CMK (cell line): ENCODE measurements around the gene TEKT3.

ENCODE experiments used
- DNase-seq: peaks from one replicate; pipeline ENCODE4 v3.0.0-alpha.2; 2010; ENCODE audit warnings: low read depth

Gene TEKT3

DNA sequence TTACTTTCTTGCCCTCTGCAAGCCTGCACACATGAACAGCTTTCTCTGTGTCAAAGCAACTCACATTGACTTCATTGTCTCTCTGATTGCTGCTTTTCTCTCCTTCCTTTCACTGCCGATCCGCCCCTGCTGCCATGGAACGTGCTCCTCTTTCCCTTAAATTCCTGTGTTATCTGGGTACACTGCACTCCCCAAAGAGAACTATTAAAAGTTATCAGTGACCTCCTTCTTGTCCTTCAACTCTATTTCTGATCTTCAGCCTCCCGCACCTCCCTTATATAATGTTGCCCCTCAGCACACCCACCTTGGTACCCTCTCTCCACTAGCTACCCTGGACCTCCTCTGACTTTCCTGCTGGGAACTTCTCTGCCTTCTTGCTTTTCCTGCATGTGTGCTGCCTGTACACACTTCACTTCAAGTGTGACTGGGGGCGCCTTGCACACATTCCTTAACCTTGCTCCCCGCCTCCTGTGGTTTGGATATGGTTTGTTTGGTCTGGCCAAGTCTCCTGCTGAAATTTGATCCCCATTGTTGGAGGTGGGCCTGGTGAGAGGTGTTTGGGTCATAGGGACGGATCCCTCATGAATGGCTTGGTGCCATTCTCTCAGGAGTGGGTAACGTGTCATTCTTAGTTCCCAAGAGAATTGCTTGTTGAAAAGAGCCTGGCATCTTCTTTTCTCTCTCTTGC, 49.6 kb downstream of the TEKT3 start:
- no peak for DNase-seq

DNA sequence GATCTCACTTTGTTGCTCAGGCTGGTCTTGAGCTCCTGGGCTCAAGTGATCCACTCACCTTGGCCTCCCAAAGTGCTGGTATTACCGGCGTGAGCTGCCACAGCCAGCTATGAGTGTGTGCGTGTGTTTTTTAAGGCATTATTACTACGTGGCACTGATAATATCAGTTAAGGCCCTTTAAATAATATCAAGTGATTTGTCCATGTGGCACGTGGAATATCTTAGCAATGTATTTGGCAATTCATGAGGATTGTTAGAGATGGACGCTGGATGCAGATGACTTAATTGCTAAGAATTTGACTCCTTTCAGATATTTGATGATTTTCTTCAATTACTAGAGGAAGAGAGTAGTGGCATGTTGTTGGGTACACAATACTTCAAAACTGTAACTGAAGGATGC, 50.8 kb downstream of the TEKT3 start:
- no peak for DNase-seq

GRCh38 chr17:15289285-15290183, 51.9 kb downstream of the TEKT3 start:
- no peak for DNase-seq

DNA sequence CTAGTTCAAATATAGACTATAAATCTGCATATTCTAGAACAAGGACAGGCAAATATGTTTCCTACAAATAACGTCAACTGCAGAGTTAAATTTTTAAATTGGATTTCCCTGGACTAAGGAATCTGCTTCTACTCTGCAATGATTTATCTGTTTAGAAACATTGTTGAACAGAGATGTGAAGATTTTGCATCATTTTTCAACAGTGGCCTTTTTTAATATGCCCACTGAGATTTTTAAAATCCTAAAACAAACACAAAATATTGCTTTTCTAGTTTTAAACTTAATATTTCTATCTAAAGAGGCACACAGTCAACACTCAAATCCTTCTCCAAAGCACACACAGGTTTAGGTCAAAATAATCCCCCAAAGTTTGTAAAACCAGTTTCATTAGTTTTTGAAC, 52.5 kb downstream of the TEKT3 start:
- no peak for DNase-seq

DNA sequence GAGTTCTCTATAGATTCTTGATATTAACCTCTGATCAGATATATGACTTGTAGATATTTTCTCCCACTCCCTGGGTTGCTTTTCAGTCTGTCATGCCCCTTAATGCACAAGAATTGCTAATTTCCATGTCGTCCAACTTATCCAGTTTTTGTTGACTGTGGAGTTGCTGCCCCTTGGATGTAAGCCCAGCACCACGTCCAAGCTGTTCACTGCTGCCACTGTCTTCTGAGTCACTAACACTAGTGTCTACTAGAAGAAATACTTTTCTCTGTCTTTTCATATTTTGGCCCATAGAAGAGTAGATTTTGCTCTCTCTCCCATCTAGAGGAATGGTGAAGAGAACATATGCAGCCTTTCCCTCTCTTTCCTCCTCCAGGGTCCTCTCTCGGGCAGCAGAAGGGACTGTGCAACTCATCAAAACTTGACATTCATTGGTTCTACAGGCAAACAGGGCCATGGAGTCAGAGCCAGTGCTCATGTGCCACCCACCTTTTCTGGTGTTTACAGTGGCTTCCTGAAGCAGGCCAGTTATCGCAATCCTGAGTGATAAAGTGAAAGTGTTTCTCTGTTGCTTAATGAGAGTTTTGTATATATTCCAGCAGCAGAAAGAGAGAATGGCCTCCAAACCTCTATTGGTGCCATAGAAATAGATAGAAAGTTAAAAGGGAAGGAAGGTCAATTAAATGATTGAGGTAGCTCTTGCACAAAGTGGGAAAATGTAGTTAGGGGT, 53.7 kb downstream of the TEKT3 start:
- DNase-seq, result no peak

DNA sequence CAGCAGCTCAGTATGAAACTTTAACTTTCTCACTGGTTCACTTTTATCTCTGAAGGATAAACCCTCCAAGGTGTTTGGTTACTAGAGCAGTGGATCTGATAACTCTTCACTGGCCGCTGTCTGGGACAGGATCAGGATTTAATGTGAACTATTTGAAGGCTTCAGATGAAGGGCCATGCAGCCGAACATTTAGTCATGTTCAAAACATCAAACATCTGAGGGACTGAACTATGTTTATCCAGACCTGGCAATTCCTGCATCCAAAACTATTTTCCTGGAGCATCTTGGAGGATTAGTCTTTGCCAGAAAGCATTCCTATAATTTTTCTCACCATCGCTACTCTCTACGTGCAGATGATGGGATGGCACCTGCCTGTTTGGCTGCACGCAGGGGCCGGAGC, 55.9 kb downstream of the TEKT3 start:
- no peak for DNase-seq

DNA sequence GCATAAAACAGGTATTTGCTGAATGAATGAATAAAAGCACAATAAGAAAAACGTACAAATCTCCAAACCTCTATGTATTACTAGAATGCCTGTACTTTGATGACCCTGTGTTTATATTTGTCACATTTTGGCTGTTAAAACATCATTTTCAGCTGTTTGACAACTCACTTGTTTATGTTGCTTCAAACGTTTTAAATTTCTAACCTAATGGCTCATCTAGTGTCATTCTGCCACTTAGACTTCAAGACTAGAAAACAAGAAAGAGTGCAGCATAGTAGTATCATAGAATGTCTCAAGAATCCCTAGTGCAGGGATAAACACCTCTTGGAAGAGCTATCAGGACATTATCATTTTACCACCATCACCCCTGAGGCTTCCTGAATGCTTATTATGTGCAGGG, 56.9 kb downstream of the TEKT3 start:
- no peak for DNase-seq

GRCh38 chr17:15284107-15284506, 57.3 kb downstream of the TEKT3 start:
- DNase-seq, result no peak

DNA sequence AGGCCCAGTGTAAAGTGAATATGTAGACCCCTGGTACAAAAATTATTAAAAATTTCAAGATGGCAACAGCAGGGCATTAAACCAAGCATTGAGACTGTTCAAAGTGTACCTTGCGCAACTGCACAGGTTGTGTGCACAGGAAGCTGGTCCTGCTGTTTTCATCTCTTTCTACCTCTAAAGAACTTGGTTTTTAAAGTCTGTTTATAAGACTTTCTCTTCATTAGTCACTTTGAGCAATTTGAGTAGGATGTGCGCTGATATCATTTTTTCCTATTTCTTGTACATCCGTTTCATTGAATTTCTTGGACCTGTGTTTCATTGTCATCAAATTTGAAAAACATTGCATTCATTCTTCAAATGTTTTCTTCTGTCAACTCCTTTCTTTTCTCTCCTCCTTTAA, 59.5 kb downstream of the TEKT3 start:
- no peak for DNase-seq

GRCh38 chr17:15278924-15279477, 62.4 kb downstream of the TEKT3 start:
- DNase-seq, result no peak

DNA sequence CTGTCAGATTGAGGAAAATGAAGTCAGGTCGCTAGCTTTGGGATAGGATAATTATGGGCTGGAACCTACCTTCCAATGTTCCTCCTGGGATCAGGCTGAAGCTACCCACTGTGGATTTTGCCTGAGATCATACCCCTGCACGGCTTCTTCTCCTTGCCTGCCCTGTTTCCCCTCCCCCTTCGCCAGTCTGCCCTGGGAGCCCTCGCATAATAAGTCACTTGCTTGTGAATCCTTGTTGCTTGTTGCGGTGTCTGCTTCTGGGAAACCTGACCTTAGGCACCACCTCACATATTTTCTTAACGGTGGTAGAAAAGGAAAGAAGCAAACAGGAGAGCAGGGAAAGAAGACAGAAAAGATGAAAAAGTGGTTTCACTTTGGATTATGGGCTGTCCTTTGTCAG, 63.0 kb downstream of the TEKT3 start:
- no peak for DNase-seq

DNA sequence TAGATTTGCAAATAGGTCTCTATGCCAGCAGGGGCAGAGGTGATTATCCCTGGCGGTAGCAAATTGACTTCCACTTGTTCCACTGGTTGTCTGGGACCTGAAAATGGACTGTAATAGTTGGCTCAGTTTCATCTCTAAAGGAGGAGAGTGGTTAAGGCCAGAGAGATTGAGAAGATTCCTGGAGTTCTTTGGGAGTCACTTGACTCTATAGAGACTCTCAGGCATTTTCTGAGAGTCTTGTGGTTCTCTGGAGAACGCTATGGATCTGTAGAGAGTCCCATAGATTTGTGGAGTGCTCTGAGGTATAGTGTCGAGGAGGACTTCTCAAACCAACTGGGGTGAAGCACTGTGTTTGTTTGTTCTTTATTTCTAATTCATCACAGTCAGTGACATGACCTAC, 67.4 kb downstream of the TEKT3 start:
- no peak for DNase-seq

DNA sequence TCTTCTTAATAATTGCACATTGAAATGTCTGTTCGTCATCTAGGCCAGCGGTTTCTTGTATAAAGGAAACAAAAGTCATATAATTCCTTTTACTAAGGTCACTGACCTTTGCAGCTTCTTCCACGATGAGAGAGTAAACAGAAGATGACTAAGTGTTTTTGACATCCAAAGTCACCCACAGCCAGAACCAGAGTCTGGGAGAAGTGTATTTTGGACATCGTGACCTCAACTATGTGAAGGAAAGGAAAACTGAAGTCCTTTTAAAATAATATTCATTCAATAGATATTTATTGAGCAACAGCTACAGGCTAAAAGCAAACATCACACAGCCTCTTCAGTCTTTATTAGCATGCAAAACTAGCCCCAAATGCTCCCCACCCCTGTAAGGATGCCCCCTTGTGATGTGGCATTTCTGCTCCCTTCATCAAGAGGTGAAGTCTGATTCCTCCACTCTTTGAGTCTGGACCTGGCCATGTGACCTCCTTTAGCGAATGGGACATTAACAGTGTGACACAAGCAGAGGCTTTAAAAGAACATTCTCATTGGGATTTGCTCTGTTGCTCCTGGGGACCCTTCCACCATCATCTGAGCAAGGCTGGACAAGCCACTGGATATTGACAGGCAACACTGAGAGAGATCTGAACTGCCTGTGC, 68.1 kb downstream of the TEKT3 start:
- DNase-seq, result no peak

DNA sequence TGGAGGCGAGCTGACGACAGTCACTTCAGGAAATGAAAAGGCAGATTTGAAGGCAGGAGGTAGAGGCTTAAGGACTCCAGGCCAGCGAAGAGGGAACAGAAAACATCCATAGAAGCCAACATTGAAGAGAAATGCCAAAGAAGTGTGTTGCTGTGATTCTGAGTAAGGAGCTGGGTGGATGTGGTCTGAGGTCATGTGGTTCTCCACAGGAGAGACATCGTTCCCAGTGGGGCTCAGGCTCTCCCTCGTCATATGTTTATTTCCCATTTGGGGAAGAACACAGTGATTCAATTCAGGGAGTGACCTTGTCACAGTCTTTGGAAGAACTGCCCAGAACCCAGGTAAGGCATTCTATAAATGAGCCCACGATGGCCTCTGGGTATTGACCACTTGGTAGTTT, 69.7 kb downstream of the TEKT3 start:
- no peak for DNase-seq

DNA sequence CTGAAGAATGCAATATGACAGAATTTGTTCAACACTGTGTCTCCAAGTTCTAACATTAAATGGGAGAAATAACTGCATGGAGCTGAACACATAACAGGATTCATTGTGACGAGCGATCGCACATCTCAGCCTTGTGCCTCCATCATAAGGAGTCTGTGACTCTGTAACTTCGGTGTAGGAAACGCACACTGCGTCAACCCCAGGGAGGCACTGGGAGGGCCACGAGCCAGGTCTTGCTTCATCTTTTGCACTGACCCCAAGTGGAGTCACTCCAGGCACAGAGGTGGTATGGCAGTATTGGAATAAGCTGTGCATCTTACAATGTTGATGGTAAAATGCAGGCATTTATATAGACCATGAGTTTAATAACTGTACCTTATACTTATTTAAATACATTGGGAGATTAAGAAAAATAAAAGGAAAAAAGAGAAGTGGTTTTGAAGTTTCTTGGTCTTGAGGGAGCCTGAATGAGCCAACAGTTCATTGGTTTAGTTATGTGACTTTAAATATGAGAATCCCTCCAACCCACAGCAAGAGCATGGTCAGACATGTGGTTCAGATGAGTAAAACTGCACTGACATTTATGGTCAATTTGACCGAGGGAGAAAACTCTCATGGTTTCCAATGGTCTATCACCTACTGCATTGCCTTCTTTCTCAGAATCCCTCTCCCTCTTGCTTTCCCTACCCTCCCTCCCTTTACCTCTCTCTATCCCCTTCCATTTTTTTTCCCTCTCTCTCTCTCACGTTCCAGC, 70.6 kb downstream of the TEKT3 start:
- DNase-seq, result no peak

DNA sequence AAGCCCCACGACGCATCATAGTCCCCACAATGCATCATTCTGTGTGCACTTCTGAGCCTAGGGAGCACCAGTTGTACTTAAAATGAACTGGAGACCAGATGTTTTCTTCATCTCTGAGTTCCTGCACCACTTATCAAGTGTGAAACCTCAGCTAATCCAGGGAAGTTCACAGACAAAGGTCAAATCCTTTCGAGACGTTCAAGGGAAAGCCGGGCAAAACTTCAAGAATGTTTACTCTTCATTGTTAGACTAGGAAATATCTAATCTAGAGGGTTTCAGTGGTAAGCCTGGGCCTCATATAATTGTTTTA, 71.7 kb downstream of the TEKT3 start:
- no peak for DNase-seq

- no peak for DNase-seq
These were observed 72.2 kb downstream of the TEKT3 start for GRCh38 chr17:15269087-15269779.

GRCh38 chr17:15268461-15268860, 72.9 kb downstream of the TEKT3 start:
- DNase-seq, result no peak

DNA sequence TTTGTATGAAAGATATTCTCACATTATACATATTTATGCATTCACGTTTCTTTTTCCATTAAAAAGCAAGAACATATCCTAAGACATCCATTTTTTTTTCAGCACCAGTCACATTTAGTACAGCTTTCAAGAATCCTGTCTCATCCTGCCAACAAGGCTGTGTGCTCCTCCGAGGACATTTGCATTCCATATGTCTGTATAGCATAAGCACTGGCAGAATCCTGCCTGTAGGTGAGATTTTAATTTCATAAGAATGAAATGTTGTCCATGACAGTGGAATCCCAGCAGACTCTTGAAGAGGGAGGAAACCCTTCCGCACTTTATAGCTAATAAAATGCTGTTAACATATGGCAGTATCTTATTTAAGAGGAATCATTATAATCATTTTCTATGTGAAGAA, 73.4 kb downstream of the TEKT3 start:
- DNase-seq, result no peak

DNA sequence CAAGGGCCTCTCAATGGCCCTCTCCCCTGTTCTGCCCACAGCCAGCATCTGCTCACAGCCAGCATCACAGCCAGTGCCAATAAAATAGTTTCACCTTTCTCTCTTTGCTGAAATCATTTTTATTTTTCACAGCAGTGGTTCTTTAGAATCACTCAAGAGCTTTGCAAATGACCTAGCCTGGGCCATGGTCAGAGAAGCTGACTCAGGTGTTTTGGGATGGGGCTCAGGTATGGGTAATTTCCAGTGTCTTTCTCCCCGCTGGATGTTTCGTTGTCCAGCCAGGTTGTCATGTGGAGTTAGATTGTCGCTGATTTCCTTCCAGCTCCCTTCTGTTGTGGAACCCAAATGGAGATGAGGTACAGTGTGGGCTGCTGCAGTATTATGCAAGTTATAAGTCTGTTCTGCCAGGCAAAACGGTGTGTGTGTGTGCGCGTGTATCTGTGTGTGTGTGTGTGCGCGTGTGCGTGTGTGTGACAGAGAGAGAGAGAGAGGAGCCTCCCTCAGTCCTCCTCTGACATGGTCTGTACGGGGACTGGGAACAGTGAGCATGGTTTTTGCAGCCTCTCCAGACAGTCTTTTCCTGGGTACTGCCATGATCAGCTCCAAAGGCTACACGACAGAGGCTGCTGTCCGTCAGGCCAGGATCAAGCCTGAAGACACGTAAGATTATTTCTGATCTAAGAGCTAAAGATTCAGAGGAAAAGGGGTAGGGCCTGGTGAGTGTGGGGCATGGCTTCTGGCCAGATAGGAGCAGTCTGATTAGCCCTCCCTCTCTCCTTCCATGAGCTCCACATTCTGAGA, 74.9 kb downstream of the TEKT3 start:
- DNase-seq, result no peak
